Measurements from ENCODE around the gene ADAR.

GRCh38 chr1:154572468-154573167 lies 35.4 kb downstream of the ADAR start:
- no peak for TF ChIP-seq POLR2A (IDR thresholded peaks at IDR 0.05)
- no peak for TF ChIP-seq CTCF (IDR thresholded peaks at IDR 0.05)

Measured in adrenal gland (tissue), 5 donors.